NCI-H1105 treated with DMSO at 0.1 percent for 48 hours (cell line): Measurements from ENCODE around the gene CDR2L.
"Not testable (repeated sequence)": the region's sequence is repeated elsewhere in the genome, so short reads cannot be mapped to it uniquely, and the experiment has no call there.

Experiments
- DNase-seq: peaks from one replicate; lab custom pipeline; 2025; lab: John Stamatoyannopoulos, UW

The CDR2L gene

DNA sequence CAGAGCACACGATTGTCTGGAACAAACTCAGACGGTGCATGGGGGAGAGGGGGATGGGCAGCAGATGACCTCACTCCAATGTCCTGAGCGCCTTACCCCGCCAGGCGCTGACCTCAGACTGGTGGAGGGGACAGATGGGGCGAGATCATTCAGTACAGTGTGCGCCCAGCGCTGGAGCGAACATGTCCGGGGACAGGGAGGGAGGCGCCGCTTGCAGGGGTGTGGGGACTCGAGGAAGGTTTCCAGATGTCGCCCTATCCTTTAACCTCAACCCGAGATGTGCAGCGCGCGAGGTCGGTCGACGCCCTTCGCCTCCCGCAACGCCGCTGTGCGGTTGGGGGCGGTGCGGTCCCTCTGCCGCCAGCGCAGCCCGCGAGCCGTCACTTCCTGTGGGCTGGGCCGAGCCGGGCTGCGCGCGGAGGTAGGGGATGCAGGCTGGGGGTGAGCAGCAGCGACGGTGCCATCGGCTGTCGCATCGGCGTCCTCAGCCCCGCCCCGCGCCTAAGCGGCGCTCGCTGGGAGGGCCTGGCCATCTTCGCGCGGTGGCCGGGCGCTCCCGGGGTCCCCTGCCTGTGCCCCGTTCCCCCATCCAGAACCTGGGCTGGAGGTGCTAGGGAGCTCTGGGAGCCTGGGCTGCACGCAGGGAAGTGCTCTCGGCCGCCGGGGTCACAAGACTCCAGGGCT lies 5.3 kb upstream of the CDR2L start:
- DNase-seq: peak; percentile 74

DNA sequence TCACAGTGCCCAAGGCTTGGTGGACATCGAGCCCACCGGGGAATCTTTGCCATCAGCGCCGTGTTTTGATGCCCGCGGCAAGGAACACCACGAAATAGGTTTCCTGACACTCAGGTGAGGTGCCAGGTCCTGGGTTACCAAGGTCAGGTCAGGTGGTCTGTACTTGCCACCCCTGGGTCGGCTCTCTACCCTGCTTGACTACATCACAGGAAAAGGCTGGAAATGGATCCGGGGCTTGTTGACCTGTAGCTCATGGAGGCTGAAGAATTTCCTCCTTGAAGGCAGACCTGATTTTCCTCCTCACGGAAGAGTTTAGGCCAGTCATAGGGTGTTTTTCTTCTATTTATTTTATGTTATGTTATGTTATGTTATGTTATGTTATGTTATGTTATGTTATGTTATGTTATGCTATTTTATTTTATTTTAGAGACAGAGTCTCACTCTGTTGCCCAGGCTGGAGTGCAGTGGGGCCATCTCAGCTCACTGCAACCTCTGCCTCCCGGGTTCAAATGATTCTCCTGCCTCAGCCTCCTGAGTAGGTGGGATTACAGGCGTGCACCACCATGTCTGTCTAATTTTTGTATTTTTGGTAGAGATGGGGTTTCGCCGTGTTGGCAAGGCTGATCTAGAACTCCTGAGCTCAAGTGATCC lies 4.6 kb upstream of the CDR2L start:
- DNase-seq: peak; percentile 45

DNA sequence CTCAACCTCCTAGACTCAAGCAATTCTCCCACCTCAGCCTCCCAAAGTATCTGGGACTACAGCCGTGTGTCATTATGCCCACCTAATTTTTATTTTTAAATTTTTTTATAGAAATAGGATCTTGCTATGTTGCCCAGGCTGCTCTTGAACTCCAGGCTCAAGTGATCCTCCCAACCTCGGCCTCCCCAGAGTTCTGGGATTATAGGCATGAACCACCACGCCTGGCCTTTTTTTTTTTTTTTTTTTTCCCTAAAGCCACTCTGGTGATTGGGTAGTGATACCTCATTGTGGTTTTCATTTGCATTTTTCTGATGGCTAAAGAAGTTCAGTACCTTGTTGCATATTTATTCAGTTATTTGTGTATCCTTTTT lies 1.2 kb upstream of the CDR2L start:
- no peak for DNase-seq

DNA sequence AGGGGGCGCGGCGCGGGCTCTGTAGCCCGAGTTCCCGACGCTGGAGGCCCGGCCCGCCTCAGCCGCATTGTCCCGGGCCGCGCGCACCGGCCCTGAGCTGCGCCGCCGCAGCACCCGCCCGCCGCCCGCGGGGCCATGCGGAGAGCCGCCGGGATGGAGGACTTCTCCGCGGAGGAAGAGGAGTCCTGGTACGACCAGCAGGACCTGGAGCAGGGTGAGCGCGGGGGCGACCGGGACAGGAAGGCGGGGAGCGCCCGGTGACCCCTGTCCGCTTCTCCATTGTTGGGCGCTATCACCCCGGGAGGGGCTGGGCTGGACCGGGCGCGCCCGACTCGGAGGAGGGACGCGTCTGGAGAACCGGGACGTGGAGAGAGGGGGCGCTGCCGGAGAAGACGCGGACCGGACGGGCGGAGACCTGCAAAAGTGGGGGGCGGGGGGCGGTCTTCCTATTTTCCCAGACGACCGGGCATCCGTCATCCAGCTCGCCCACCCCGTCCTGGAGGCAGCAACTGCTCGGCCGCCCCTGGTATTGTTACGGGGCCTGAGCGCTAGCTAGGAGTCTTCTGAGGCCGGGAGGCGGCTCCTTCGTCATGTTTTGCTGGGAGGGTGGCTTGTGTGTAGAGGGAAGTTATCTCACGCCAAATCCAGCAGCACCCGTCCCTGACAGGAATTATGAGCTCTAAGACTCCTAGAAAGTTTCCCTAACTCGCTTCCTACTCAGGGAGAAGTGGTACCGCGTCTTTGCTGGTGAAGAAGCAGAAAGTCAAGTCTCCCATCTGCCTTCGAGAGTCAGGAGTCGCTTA lies 678 bp downstream of the CDR2L start:
- DNase-seq: no peak

GRCh38 chr17:74990581-74991105 lies 3.2 kb downstream of the CDR2L start:
- no peak for DNase-seq

GRCh38 chr17:74992223-74992622 lies 4.8 kb downstream of the CDR2L start:
- no peak for DNase-seq

DNA sequence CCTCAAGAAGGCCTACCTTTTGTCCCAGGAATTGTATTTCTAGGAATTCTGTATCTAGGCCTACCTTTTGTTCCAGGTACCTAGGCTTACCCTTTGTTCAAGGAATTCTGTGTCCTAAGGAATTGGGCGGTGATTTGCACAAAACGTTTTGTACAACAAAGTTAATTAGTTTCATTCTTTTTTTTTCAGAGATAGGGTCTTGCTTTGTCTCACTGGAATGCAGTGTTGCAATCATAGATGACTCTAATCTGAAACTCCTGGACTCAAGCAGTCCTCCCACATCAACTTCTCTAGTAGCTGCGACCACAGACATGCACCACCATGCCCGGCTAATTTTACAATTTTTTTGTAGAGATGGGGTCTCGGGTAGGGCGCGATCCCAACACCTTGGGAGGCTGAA lies 7.0 kb downstream of the CDR2L start:
- DNase-seq: no peak

DNA sequence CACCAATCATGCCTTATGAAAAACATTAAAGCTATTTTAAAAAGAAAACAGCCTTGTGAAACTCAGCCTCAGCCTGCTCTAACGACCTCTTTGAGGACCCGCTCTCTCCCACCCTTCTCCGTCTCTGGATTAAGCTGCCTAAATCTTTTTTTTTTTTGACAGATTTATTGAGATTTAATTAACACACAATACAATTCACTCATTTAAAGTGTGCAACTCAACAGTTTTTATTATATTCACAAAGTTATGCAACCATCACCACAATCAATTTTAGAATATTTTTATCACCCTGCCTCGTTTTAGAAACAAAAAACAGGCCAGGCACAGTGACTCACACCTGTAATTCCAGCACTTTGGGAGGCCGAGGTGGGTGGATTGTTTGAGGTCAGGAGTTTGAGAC lies 8.4 kb downstream of the CDR2L start:
- no peak for DNase-seq

DNA sequence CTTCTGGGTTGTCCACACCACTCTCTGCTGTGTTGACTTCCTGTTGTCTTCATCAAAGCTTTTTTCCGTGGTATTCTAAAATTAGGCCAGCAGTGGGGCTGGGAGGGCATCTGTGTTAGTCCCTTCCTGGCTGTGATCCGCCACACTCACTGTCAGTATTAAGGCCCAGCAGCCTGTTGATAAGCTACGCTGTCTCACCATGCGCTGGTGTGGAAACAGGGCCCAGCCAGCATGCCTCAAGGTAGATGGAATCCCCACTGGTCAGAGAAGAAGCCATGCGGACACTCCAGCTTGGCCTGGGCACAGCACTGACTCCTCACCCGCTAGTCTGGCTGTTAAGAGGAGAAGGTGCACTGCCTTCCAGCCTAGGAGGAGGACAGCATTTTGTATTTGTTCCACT lies 11.4 kb downstream of the CDR2L start:
- no peak for DNase-seq

- DNase-seq: no peak
Observed at GRCh38 chr17:74999523-74999922, 12.1 kb downstream of the CDR2L start.

GRCh38 chr17:75001915-75002843 lies 14.7 kb downstream of the CDR2L start:
- DNase-seq: no peak

DNA sequence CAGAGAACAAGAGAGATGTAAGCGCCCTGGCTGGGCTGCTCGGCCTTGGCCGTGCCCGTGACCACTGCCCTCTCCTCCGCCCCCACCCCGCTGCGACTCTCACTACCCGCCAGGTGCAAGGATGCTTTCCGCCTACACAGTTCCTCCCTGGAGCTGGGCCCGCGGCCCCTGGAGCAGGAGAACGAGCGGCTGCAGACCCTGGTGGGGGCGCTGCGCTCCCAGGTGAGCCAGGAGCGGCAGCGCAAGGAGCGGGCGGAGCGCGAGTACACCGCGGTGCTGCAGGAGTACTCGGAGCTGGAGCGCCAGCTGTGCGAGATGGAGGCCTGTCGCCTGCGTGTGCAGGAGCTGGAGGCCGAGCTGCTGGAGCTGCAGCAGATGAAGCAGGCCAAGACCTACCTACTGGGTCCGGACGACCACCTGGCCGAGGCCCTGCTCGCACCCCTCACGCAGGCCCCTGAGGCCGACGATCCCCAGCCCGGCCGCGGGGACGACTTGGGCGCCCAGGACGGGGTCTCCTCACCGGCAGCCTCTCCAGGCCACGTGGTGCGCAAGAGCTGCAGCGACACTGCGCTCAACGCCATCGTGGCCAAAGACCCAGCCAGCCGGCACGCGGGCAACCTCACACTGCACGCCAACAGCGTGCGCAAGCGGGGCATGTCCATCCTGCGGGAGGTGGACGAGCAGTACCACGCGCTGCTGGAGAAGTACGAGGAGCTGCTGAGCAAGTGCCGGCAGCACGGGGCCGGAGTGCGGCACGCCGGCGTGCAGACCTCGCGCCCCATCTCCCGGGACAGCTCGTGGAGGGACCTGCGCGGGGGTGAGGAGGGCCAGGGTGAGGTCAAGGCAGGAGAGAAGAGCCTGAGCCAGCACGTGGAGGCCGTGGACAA lies 15.9 kb downstream of the CDR2L start:
- no peak for DNase-seq

DNA sequence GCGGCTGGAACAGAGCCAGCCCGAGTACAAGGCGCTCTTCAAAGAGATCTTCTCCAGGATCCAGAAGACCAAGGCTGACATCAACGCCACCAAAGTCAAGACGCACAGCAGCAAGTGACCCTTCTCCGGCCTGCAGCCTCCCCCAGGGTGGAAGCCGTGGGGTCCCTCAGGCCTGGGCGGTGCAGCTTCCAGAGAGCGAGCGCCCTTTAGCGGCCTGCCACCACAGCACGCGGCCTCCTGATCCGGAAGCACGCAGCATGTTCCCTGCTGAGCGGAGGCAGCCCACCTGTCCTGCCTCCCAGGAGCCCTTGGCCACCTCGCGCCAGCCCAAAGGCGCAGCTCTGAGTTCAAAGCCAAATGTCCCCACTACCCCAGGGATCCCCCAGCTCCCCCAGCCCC lies 16.5 kb downstream of the CDR2L start:
- no peak for DNase-seq

- no peak for DNase-seq
Observed at GRCh38 chr17:75004371-75004770, 16.9 kb downstream of the CDR2L start.

DNA sequence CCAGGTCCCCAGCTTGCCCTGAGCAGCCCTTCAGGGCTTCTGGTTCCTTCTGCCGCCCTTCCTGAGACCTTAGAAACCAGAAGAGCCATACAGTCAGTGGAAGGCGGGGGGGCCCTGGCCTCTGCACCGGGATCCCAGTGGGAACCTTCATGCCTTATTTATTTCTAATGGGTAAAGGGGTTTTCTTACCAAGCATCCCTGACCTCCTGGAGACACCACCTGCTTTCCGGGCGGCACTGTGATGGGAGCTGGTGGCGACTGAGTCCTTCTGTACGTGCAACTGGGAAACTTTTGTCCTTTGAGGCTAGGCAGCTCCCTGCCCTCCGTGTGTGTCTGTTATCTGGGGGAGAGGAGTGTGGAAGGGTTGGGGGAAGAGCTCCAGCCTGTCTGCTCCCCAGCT lies 17.9 kb downstream of the CDR2L start:
- no peak for DNase-seq

GRCh38 chr17:75006084-75006483 lies 18.7 kb downstream of the CDR2L start:
- DNase-seq: not testable (repeated sequence)

DNA sequence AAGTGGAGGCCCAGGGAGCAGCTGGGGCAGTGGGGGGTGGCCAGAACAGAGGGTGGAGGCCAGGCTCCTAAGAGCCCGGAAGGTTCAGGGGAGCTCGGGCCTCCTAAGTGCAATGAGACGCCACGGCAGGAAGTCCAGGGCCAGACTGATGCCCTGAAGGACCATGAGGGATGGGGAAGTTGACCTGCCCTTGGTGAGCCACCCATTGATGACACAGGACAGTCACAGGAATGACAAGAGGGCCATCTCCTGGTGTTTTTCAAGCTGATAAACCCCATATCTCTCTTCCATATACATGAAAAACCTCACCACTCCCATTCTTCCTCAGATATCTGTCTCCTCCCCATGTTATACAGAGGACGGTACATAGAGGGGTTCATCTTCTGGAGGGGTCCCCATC lies 19.2 kb downstream of the CDR2L start:
- no peak for DNase-seq

GRCh38 chr17:75008373-75008772 lies 20.9 kb downstream of the CDR2L start:
- DNase-seq: no peak

- no peak for DNase-seq
Observed at GRCh38 chr17:75009139-75009724, 21.8 kb downstream of the CDR2L start.

DNA sequence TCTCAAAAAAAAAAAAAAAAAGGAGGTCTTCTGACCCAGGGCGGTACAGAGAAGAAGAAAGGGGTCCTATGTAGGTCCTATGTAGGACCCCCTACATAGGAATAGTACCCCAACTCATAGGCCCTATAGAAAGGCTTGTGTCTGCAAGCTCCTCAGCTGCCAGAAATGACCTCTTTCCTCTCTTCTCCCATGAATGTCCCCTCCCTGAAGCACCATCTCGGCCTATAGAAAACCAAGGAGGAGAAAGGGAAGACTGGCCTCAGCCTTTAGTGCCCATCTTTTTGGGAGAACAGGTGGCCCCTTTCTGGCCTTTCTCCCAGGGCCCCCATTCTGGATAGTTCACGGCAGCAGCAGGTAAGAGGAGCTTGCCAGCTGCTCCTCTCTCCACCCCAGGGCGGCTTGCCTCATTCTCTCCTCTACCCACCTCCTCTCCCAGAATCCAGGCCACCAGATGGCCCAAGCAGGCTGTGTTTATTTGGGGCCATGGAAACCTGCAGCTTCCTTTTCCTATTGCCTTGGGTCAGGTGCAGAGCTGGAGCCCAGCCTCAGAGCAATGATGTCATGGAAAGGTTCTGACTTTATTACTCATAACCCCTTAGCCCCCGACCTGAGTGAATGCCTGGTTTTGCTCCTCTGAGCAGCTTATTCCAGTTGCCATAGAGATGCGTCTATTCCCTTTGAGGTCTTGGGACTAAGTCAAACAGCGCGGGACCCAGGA lies 23.4 kb downstream of the CDR2L start:
- no peak for DNase-seq
